Measurements from ENCODE around the gene DACH1.

GRCh38 chr13:71489041-71489440 lies 378.0 kb downstream of the DACH1 start:
- no peak for TF ChIP-seq CTCF (conservative IDR thresholded peaks at IDR 0.05; ENCODE audit: low read depth, low read length)
- TF ChIP-seq EZH2 (IDR thresholded peaks at IDR 0.05; ENCODE audit: borderline replicate concordance, low read depth, low read length, poor library complexity, severe bottlenecking) = no peak
